GM18861 (cell line): ENCODE results near the gene HIVEP3.

ENCODE experiments used
- ATAC-seq: cut with Tn5 transposase; IDR thresholded peaks from one replicate; pipeline ENCODE4 v1.9.1; 2021; ENCODE audit not compliant: unreplicated experiment

The HIVEP3 gene

DNA sequence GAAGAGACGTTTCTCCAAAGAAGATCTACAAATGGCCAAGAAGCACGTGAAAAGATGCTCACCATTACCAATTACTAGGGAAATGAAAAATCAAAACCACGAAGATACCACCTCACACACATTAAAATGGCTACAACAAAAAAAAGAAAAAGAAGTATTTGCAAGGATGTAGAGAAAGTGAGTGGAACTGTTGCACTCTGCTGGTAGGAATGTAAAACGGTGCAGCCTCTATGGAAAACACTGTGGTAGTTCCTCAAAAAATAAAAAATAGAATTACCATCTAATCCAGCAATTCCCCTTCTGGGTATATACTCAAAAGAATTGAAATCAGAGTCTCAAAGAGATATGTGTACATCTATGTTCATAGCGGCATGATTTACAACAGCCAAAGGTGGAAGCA, 318.8 kb downstream of the HIVEP3 start:
- ATAC-seq: no peak

DNA sequence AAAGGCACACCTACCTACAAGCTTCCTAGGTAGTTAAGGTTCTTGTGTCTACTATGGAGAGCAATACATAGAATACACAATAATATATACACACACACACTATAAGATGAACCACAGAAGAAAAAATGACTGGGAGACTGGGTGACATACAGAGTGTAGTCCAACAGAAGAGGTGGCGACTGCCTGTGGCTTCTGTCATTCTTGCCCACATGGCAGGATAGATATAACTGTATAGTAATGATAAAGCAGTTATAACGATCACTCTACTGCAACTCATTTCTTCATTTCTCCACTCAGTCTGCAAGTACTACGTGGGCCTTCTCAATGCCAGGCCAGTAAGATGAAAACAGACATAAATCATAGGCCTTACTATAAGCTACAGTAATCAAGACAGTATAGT, 320.4 kb downstream of the HIVEP3 start:
- no peak for ATAC-seq

- ATAC-seq: no peak
These were observed 326.1 kb downstream of the HIVEP3 start for GRCh38 chr1:41592451-41593125.

DNA sequence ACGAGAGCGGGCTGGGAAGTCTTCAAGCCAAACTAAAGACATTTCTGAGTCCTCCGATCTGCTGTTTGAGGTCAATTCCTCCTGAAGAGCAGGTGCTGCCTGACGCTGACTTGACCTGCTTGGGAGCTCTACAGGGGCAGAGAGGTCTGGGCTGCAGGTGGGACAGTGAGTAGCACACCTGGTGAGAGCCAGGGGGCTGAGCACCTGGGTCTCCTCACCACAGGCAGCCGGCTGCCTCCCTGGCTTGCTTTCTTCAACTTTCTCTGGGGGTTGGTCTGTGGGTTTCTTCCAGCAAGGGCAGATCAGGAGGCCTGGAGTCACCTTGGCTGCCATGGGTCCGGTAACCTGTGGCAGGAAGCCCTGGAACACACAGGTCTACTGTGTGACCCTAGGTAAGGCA, 326.8 kb downstream of the HIVEP3 start:
- ATAC-seq: no peak

- ATAC-seq: no peak
These were observed 328.4 kb downstream of the HIVEP3 start for GRCh38 chr1:41590331-41590730.

DNA sequence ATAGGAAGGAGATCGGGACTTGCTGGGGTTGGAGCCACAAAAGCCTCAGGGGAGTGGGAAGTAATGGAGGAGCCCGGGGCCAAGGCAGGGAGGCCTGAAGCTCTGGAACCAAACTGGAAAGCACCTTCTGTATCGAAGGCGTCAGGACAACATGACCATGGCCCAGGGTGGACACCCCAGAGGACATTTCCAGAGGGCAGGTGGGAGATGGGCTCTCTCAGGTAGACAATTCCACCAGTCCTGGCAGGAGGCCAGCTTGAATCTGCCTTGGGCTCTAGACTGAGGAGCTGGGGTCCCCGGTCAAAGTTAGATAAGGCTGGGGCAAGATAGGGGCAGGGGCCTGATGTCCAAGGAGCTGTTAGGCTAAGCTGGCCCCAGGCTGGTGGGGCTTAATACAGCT, 329.3 kb downstream of the HIVEP3 start:
- no peak for ATAC-seq

DNA sequence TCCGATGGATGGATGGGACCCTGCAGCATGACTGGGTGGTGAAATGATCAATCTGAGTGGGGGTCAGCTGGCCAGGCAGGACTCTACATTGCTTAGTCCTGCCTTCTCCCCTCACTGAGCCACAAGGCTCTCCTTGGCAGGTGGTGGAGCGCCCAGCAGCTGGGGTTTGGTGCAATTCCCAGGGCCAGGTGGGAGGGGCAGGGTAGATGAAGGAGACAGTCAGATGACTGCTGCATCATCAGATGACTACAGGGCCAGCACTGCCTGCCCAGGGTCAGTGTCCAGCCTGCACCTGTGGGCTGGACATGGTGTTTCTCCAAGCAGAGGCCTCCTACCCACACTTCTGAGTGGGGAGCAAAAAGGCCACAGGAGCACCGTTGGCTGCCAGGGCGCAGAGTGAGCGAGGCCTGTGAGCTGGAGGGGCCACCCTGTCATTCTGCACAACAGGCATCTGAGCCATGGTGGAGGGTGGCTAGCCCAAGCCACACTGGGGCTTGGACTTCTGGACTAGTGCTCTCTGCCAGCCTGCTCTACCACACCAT, 330.3 kb downstream of the HIVEP3 start:
- ATAC-seq: no peak

GRCh38 chr1:41587791-41588190, 330.9 kb downstream of the HIVEP3 start:
- no peak for ATAC-seq

DNA sequence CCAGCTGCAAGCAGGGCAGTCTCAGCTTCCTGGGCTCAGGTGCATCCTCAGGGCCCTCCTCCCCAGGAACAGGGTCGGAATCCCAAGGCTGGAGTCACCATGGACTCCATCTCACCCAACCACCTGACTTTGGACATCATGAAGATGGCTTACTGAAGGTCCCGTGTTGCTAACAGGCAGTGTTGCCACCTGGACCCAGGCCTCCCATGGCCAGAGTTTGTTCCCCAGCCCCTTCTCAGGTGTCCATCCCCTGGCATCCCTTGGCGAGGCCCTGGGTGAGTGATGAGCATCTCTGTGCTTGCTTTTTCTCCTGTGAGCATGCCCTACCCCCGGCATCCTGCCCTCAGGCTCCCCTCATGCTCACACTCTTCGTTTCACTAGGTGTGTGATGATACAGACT, 332.5 kb downstream of the HIVEP3 start:
- ATAC-seq: no peak

- ATAC-seq: no peak
These were observed 334.8 kb downstream of the HIVEP3 start for GRCh38 chr1:41583658-41584547.

DNA sequence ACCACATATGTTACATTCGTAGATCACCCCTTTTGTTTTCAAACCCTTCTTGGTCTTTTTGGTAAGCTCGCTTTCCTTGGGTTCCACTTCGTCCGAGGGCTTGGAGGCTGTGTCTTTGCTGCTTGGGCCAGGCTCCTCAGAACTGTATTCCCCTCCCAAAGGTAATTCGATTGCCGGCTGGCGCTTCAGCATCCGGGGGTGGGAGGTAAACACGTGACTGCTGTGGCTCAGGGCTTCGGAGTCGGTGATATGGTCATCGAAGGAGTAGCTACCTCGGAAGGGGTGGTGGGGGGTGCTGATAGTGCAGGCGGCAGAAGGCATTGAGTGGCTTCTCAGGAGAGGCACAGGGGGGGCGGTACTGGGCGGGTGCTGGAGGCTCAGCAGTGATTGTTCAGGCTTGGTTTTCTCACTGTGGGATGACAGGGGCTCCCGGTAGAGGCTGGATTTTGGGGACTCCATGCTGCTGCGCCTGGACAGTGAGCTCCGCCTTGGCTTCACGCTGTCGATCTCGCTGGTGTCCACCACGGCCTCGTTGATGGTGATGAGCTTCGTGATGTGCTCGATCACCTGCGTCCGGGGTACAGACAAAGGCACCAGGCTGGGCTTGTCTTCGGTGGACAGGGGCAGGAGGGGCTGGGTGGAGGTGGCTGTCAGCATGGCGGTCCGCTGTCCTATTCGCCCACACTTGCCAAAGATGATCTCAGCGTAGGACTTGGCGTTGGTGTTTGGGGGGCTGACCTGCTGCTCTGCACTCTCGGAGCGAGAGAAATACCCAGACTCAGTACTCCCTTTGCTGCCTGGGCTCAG, 335.7 kb downstream of the HIVEP3 start:
- no peak for ATAC-seq

- ATAC-seq: no peak
These were observed 336.4 kb downstream of the HIVEP3 start for GRCh38 chr1:41582351-41582750.

GRCh38 chr1:41582004-41582325, 336.8 kb downstream of the HIVEP3 start:
- no peak for ATAC-seq

GRCh38 chr1:41581216-41582003, 337.3 kb downstream of the HIVEP3 start:
- no peak for ATAC-seq

GRCh38 chr1:41580520-41581172, 338.1 kb downstream of the HIVEP3 start:
- no peak for ATAC-seq

DNA sequence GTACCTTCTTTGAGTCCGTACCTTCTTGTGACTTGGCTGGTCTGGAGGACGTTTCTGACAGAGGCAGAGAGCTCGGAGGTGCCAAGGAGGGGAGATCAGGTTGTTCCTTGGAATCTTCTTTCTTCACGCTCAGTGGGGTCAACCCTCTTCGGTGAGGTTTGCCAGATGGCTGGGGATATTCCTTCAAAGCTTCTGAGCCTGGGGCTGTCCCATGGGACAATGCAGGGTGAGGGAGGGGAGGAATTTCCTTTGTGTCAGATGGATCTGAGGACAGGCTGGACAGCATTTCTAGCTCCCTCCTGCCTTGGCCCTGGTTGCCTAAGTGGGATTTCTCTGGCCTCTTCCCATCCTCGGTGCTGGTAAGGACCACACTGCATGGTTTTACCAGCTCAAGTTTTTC, 338.7 kb downstream of the HIVEP3 start:
- no peak for ATAC-seq

DNA sequence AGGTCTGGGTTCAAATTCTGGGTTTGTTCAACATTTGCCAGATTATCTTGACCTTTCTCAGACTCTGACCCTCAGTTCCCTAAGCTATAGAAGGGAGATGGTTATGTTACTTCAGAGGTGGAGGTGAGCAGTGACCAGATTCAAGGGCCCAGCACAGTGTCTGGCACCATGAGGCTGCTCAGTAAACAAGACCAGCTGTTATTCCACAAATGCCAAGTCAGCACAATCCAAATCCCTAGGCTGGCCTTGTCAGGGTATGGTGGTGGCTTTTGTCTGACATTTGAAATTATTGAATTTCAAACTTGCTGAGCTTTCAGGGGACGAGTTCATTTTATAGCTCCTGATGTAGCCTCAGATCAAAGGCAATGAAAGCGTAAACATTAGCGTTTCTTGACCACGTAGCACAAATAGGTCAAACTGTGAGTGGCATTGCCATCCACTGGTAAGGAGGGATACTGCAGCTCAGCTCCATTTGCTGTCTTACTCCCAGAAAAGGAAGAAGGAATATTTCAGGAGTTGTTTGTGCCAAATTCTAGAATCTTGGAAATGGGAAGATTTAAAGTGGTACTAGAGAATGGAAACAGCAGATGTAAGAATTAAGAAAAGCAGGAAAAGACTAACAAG, 339.9 kb downstream of the HIVEP3 start:
- no peak for ATAC-seq

GRCh38 chr1:41576620-41577019, 342.1 kb downstream of the HIVEP3 start:
- ATAC-seq: no peak

DNA sequence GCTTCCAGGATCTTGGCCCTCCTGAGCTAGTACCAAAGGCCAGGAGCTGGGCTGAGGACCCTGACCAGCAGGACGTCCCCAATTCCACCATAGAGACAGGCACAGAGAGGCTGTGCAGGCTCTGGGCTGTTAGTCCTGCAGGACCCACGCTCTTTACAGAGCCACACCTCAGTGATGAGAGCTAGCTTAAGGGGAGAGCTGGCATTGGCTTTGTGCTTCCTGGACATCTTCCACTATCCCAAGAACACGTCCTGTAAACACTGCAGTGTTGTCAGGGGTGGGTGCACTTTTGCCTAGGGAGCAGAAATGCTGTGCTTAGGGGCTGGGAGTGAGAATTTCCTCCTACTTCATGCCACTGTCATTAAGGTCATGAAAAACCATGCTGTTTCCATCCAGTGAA, 342.5 kb downstream of the HIVEP3 start:
- ATAC-seq: no peak

GRCh38 chr1:41574842-41575241, 343.9 kb downstream of the HIVEP3 start:
- no peak for ATAC-seq
